Vagina (tissue), 2 donors: Measurements from ENCODE around the gene SAMD4B.

Source experiments
- POLR2AphosphoS5 ChIP-seq, 2 donors: sonication (generic); formaldehyde crosslinking; IDR thresholded peaks; one replicate each; pipeline ENCODE4 v1.9.0; 2017; ENCODE audit warnings: antibody characterized with exemption in 2 of 2, mild to moderate bottlenecking in 2 of 2, low read depth in 1 of 2; ENCODE audit not compliant: insufficient read depth in 1 of 2
- TF ChIP-seq, protein P1 (sequence below), 3 experiments: fragments of 450-650 bp in 2 of 3; fragments of 200-600 bp in 1 of 3; sonication (generic) in 1 of 3; IDR thresholded peaks; one replicate each; pipeline ENCODE4 v1.5.1; 2017 to 2019; ENCODE audit warnings: antibody characterized with exemption in 3 of 3, mild to moderate bottlenecking in 2 of 3, moderate library complexity in 2 of 3

DNA sequence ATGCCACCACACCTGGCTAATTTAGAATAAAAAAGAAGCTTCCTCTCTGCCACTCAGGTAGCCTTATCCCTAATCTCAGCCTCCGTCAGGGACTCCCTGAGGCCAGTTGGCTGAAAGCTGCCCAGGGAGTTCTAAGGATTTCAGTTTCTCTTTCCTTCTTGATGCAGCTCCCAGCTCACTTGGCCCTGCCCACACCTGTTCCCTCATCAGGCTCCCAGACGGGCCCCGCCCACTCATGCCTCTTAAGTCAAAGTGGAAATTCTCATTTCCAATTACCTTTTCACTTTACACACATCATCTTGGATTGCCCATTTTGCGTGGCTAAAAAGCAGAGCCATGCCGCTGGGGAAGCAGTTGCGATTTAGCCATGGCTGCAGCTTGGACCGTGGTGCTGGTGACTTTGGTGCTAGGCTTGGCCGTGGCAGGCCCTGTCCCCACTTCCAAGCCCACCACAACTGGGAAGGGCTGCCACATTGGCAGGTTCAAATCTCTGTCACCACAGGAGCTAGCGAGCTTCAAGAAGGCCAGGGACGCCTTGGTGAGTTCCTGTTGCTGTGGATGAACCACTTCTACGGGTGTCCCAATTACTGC lies 46.1 kb upstream of the SAMD4B start, which contains the start of gene IFNL1:
- TF ChIP-seq POLR2AphosphoS5 (IDR thresholded peaks at IDR 0.05; ENCODE audit: insufficient read depth in 1 of 2, low read depth in 1 of 2): no peak
- TF ChIP-seq, protein P1, sequence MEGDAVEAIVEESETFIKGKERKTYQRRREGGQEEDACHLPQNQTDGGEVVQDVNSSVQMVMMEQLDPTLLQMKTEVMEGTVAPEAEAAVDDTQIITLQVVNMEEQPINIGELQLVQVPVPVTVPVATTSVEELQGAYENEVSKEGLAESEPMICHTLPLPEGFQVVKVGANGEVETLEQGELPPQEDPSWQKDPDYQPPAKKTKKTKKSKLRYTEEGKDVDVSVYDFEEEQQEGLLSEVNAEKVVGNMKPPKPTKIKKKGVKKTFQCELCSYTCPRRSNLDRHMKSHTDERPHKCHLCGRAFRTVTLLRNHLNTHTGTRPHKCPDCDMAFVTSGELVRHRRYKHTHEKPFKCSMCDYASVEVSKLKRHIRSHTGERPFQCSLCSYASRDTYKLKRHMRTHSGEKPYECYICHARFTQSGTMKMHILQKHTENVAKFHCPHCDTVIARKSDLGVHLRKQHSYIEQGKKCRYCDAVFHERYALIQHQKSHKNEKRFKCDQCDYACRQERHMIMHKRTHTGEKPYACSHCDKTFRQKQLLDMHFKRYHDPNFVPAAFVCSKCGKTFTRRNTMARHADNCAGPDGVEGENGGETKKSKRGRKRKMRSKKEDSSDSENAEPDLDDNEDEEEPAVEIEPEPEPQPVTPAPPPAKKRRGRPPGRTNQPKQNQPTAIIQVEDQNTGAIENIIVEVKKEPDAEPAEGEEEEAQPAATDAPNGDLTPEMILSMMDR (IDR thresholded peaks at IDR 0.05): no peak
